GM12874 (cell line): ENCODE data around the gene PHLDB1.

Experiments
- CTCF ChIP-seq: IDR thresholded peaks from 2 replicates; pipeline ENCODE4 v1.5.1; 2011; ENCODE audit warnings: low read depth, mild to moderate bottlenecking, control low read depth, low read length, moderate library complexity; ENCODE audit not compliant: insufficient read depth

Gene PHLDB1

GRCh38 chr11:118634431-118635236 is 27.2 kb downstream of the PHLDB1 start:
- TF ChIP-seq CTCF, result no peak

- TF ChIP-seq CTCF, result no peak
These were observed 27.8 kb downstream of the PHLDB1 start for GRCh38 chr11:118635237-118635591.

- no peak for TF ChIP-seq CTCF
These were observed 28.2 kb downstream of the PHLDB1 start for GRCh38 chr11:118635642-118636041.

- no peak for TF ChIP-seq CTCF
These were observed 29.3 kb downstream of the PHLDB1 start for GRCh38 chr11:118636569-118637290.

- no peak for TF ChIP-seq CTCF
These were observed 31.3 kb downstream of the PHLDB1 start for GRCh38 chr11:118638726-118639125.

- TF ChIP-seq CTCF, result no peak
These were observed 32.5 kb downstream of the PHLDB1 start for GRCh38 chr11:118639899-118640298.

- no peak for TF ChIP-seq CTCF
These were observed 33.1 kb downstream of the PHLDB1 start for GRCh38 chr11:118640332-118641154.
